Rectal smooth muscle tissue (tissue), 1 donor: ENCODE measurements around the gene GSDME.

Source experiments
- H3K27ac ChIP-seq: one replicate; pipeline ENCODE4 v1.7.0; 2013; ENCODE audit warnings: low read depth, low read length, inconsistent platforms
- H3K27me3 ChIP-seq: one replicate; pipeline ENCODE4 v1.7.0; 2013; ENCODE audit warnings: low read length; ENCODE audit not compliant: control insufficient read depth, insufficient read depth
- H3K36me3 ChIP-seq: one replicate; pipeline ENCODE4 v1.7.0; 2013; ENCODE audit warnings: low read length; ENCODE audit not compliant: control insufficient read depth, insufficient read depth
- H3K4me1 ChIP-seq: one replicate; pipeline ENCODE4 v1.7.0; 2013; ENCODE audit warnings: low read length; ENCODE audit not compliant: control insufficient read depth, insufficient read depth
- H3K4me3 ChIP-seq: one replicate; pipeline ENCODE4 v1.7.0; 2013; ENCODE audit warnings: low read length
- H3K9ac ChIP-seq: one replicate; pipeline ENCODE4 v1.7.0; 2013; ENCODE audit warnings: low read length

GSDME gene

DNA sequence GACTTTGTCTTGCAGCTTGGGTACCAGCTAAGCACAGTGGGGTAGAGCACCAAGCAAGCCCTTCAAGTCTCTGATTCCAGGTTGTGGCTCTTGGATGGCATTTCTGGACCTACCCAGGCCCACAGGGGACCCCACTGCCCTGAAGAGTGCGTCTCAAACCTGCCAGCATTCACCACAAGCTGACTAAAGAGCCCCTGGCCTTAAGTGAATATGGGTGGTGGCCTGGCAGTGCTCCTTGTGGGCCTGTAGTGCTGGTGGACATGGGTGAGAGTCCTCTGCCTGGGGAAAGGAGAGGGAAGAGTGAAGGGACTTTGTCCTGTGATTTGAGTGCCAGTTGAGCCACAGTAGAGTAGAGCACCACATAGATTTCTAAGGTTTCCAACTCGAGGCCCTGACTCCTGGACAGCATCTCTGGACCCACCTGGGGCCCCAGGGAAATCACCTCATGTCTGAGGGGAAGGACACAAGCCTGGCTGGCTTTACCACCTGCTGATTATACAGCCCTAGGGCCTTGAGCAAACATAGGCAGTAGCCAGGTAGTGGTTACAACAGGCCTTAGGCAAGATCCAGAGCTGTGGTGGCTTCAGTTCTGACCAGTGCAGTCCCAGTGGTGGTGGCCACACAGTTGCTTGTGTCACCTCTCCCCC, 23.7 kb downstream of the GSDME start:
- no peak overlapping the region for H3K4me3 ChIP-seq
- H3K36me3 ChIP-seq: no peaks in the 10 kb centered on the region
- H3K9ac ChIP-seq: no peak overlapping the region
- H3K4me1 ChIP-seq: no peaks in the 10 kb centered on the region
- H3K27me3 ChIP-seq: no peaks in the 10 kb centered on the region
- no peak overlapping the region for H3K27ac ChIP-seq

DNA sequence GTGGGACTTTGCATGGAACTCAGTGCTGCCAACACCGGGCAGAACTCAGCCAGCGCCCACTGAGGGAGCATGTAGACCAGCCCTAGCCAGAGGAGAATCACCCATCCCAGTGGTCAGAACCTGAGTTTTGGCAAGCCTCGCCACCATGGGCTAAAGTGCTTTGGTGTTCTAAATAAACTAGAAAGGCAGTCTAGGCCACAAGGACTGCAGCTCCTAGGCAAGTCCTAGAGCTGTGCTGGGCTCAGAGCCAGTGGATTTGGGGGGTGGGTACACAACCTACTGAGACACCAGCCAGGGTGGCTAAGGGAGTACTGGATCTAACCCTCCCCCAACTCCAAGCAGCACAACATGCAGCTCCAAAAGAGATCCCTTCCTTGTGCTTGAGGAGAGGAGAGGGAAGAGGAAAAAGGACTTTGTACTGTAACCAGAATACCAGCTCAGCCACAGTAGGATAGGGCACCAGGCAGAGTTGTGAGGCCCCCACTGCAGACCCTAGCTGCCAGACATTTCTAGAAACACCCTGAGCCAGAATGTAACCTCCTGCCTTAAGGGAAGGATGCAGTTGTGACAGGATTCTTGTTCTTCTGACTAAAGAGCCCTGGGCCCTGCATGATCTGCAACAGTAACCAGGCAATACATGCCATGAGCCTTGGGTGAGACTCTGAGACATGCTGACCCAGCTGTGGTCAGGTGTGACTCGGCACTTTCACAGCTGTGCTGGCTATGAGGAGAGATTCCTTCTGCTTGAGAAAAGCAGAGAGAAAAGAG, 24.4 kb downstream of the GSDME start:
- Histone ChIP-seq H3K36me3 (no peaks in the 10 kb centered on the region), H3K9ac (no peak overlapping the region), H3K4me3 (no peak overlapping the region), H3K27me3 (no peaks in the 10 kb centered on the region), H3K27ac (no peak overlapping the region), H3K4me1 (no peaks in the 10 kb centered on the region)

- Histone ChIP-seq H3K4me1 (no peaks in the 10 kb centered on the region), H3K9ac (no peak overlapping the region), H3K27ac (no peak overlapping the region), H3K27me3 (no peaks in the 10 kb centered on the region), H3K4me3 (no peak overlapping the region), H3K36me3 (no peaks in the 10 kb centered on the region)
These were observed 26.0 kb downstream of the GSDME start for GRCh38 chr7:24731313-24731712.

GRCh38 chr7:24730018-24730369, 27.3 kb downstream of the GSDME start:
- no peak overlapping the region for H3K4me3 ChIP-seq

GRCh38 chr7:24729365-24730017, 27.8 kb downstream of the GSDME start:
- Histone ChIP-seq H3K9ac (no peak overlapping the region), H3K27ac (no peak overlapping the region), H3K4me3 (no peak overlapping the region), H3K4me1 (no peaks in the 10 kb centered on the region), H3K27me3 (no peaks in the 10 kb centered on the region), H3K36me3 (no peaks in the 10 kb centered on the region)

More at GRCh38 chr7:24730018-24730369, 27.3 kb downstream of the GSDME start:
- Histone ChIP-seq H3K36me3 (no peaks in the 10 kb centered on the region), H3K4me1 (no peaks in the 10 kb centered on the region), H3K27me3 (no peaks in the 10 kb centered on the region), H3K27ac (no peak overlapping the region), H3K9ac (no peak overlapping the region)

- H3K36me3 ChIP-seq: no peaks in the 10 kb centered on the region
- H3K27ac ChIP-seq: no peak overlapping the region
These were observed 28.5 kb downstream of the GSDME start for GRCh38 chr7:24728503-24729364.

GRCh38 chr7:24728121-24728500, 29.2 kb downstream of the GSDME start:
- no peaks in the 10 kb centered on the region for H3K27me3 ChIP-seq
- no peak overlapping the region for H3K9ac ChIP-seq
- no peak overlapping the region for H3K4me3 ChIP-seq
- H3K27ac ChIP-seq: no peak overlapping the region
- no peaks in the 10 kb centered on the region for H3K4me1 ChIP-seq
- no peaks in the 10 kb centered on the region for H3K36me3 ChIP-seq

More at GRCh38 chr7:24728503-24729364, 28.5 kb downstream of the GSDME start:
- Histone ChIP-seq H3K4me3 (no peak overlapping the region), H3K9ac (no peak overlapping the region), H3K4me1 (no peaks in the 10 kb centered on the region), H3K27me3 (no peaks in the 10 kb centered on the region)

DNA sequence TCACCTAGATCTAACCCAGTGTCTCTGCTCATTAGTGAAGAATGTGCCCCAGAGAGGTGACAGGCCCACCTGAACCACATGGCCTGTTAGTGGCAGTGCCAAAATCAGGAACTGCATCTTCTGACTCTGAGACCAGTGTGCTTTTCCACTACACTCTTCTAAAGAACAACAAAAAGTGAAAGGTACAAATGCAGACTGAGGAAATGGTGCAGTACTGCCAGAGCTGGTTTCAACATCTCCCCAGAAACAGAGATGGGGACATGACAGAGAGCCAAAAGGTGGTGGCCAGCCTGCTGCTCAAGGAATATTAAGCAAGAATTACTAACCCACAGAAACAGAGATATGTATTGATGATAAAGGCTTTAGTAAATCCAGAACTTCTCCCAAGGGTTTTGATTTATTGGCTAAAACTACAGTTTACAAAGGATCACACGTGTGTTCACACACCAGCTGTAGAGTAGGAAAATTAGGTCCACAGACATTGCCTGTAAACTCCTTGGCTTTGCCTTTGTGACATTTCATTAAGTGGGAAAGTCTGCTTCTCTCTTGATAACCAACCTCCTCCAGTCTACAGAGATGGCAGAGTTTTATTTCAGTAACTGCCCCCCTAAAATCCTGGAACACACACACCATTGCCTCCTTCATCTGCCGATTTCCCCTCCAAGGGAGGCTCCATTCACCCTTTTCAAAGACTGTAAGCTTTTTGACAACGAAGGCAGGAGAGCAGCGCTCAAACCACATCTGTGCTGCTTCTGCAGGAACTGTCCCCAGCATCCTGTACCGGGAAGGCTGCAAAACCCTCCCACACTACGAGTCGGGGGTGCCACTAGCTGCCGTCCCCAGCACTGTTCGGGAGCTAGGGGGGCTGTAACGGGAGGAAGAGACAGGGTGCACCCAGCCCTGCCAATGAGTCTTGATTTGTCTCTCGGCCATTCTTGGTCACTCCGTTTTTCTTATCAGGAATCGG, 29.8 kb downstream of the GSDME start:
- H3K27ac ChIP-seq: no peak overlapping the region
- H3K9ac ChIP-seq: no peak overlapping the region
- H3K36me3 ChIP-seq: no peaks in the 10 kb centered on the region
- H3K4me1 ChIP-seq: no peaks in the 10 kb centered on the region
- H3K4me3 ChIP-seq: no peak overlapping the region
- H3K27me3 ChIP-seq: no peaks in the 10 kb centered on the region

- no peaks in the 10 kb centered on the region for H3K27me3 ChIP-seq
These were observed 31.6 kb downstream of the GSDME start for GRCh38 chr7:24725554-24726241.

GRCh38 chr7:24724451-24725190, 32.6 kb downstream of the GSDME start:
- no peaks in the 10 kb centered on the region for H3K4me1 ChIP-seq
- H3K27me3 ChIP-seq: no peaks in the 10 kb centered on the region
- no peak overlapping the region for H3K9ac ChIP-seq
- no peak overlapping the region for H3K4me3 ChIP-seq
- no peak overlapping the region for H3K27ac ChIP-seq
- H3K36me3 ChIP-seq: no peaks in the 10 kb centered on the region

More at GRCh38 chr7:24725554-24726241, 31.6 kb downstream of the GSDME start:
- no peaks in the 10 kb centered on the region for H3K4me1 ChIP-seq
- H3K36me3 ChIP-seq: no peaks in the 10 kb centered on the region
- H3K9ac ChIP-seq: no peak overlapping the region
- H3K4me3 ChIP-seq: no peak overlapping the region
- no peak overlapping the region for H3K27ac ChIP-seq
